ENCODE results near the gene TGFBR3. TPM values are rescaled to one million over a fixed set of nuclear protein-coding genes. Genes with fewer than 3 reads are reported as not detected.
A peak's percentile ranks its signal among the peaks of the same experiment; 100 is the strongest.

The TGFBR3 gene
- total and polyA plus RNA-seq, 2 of the 13 experiments (the other 11 are each of a cell fraction or from before 2014, with no cell fraction given): 76.5 to 195 TPM

GRCh38 chr1:91707114-91707889 is 178.6 kb downstream of the TGFBR3 start:
- FAIRE-seq: no peak
- no TSS peak for BruUV-seq (replicated peaks)
- CTCF ChIA-PET (ENCODE audit: low intra/inter-chr PET ratio, low total read pairs): no interaction called here

GRCh38 chr1:91706140-91706957 is 179.6 kb downstream of the TGFBR3 start:
- CTCF ChIA-PET (ENCODE audit: low intra/inter-chr PET ratio, low total read pairs): no interaction called here
- H3K36me3 ChIP-seq (replicated peaks in 1 of 2; ENCODE audit: control insufficient read depth in 1 of 2, insufficient read depth in 2 of 2, low read length in 2 of 2): peaks cover 34 to 90% of the 10 kb centered on the region in 2 experiments
- H3K4me3 ChIP-seq (replicated peaks in 1 of 3; ENCODE audit: insufficient read depth in 1 of 3, low read depth in 2 of 3, low read length in 3 of 3): no peak overlapping the region
- no peaks in the 10 kb centered on the region for H3K4me1 ChIP-seq (ENCODE audit: insufficient read depth, low read length)
- 99% methylated on average over 5 of the region's 5 CpGs for WGBS (ENCODE audit: low lambda C conversion rate)
- H3K79me2 ChIP-seq (ENCODE audit: insufficient read depth, low read length): no peaks in the 10 kb centered on the region
- H3K9me3 ChIP-seq (ENCODE audit: low read length): no peaks in the 10 kb centered on the region
- TF ChIP-seq POLR2G (IDR thresholded peaks at IDR 0.05; ENCODE audit: low read depth, low read length): 0 out of 2 replicates have a peak, but pooled peaks have one; percentile 21
- no peak for TF ChIP-seq ZNF670 (CRISPR knock-in tag; IDR thresholded peaks at IDR 0.05; ENCODE audit: borderline replicate concordance)
- TF ChIP-seq, protein P1, sequence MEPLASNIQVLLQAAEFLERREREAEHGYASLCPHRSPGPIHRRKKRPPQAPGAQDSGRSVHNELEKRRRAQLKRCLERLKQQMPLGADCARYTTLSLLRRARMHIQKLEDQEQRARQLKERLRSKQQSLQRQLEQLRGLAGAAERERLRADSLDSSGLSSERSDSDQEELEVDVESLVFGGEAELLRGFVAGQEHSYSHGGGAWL (CRISPR knock-in tag; IDR thresholded peaks at IDR 0.05): no peak
- peak; percentile 58 for TF ChIP-seq RBM22 (optimal IDR thresholded peaks at IDR 0.05; ENCODE audit: low read length)
- no peaks in the 10 kb centered on the region for H3K27me3 ChIP-seq (ENCODE audit: control insufficient read depth in 1 of 2, insufficient read depth in 2 of 2, low read length in 2 of 2)
- no peak overlapping the region for H3K4me2 ChIP-seq (ENCODE audit: low read depth, low read length)
- ATAC-seq (no peak), DNase-seq (ENCODE audit: low spot score) (no peak), FAIRE-seq (no peak)
- H2AFZ ChIP-seq (ENCODE audit: low read length): no peak overlapping the region
- no peak overlapping the region for H3K27ac ChIP-seq (ENCODE audit: extremely low read length, insufficient read depth, low read length)
- no peak overlapping the region for H3K9ac ChIP-seq (ENCODE audit: insufficient read depth, low read depth, low read length)
- intact Hi-C loops (cut with micrococcal nuclease; ENCODE audit: unreplicated experiment): no loop called here
- no peaks in the 10 kb centered on the region for H4K20me1 ChIP-seq (ENCODE audit: insufficient read depth, low read length)
- POLR2A ChIA-PET: no interaction called here
- in situ Hi-C loops (cut with HindIII; ENCODE audit: extremely low pct_ligation_motif_present, low pct_unique_long_range_greater_than_20kb): no loop called here
- BruUV-seq (replicated peaks): no TSS peak

More at GRCh38 chr1:91707114-91707889, 178.6 kb downstream of the TGFBR3 start:
- H3K4me3 ChIP-seq (replicated peaks in 1 of 3; ENCODE audit: insufficient read depth in 1 of 3, low read depth in 2 of 3, low read length in 3 of 3): no peak overlapping the region
- no peak overlapping the region for H3K9ac ChIP-seq (ENCODE audit: insufficient read depth, low read depth, low read length)
- peak; percentile 35; the same call in 2 of the 3 replicates for ATAC-seq
- WGBS (ENCODE audit: low lambda C conversion rate): 96% methylated on average over 3 of the region's 3 CpGs
- H3K27ac ChIP-seq (ENCODE audit: extremely low read length, insufficient read depth, low read length): no peak overlapping the region
- peaks cover 41 to 91% of the 10 kb centered on the region in 2 experiments for H3K36me3 ChIP-seq (replicated peaks in 1 of 2; ENCODE audit: control insufficient read depth in 1 of 2, insufficient read depth in 2 of 2, low read length in 2 of 2)
- in situ Hi-C loops (cut with HindIII; ENCODE audit: extremely low pct_ligation_motif_present, low pct_unique_long_range_greater_than_20kb): no loop called here
- intact Hi-C loops (cut with micrococcal nuclease; ENCODE audit: unreplicated experiment): no loop called here
- POLR2A ChIA-PET: no interaction called here
- no peaks in the 10 kb centered on the region for H3K9me3 ChIP-seq (ENCODE audit: low read length)
- H3K4me1 ChIP-seq (ENCODE audit: insufficient read depth, low read length): no peaks in the 10 kb centered on the region
- H4K20me1 ChIP-seq (ENCODE audit: insufficient read depth, low read length): no peaks in the 10 kb centered on the region
- H3K4me2 ChIP-seq (ENCODE audit: low read depth, low read length): no peak overlapping the region
- no peaks in the 10 kb centered on the region for H3K79me2 ChIP-seq (ENCODE audit: insufficient read depth, low read length)
- H3K27me3 ChIP-seq (ENCODE audit: control insufficient read depth in 1 of 2, insufficient read depth in 2 of 2, low read length in 2 of 2): no peaks in the 10 kb centered on the region
- no peak for DNase-seq (ENCODE audit: low spot score)
- H2AFZ ChIP-seq (ENCODE audit: low read length): no peak overlapping the region
- TF ChIP-seq RBM22 (optimal IDR thresholded peaks at IDR 0.05; ENCODE audit: low read length) (peak; percentile 80), ZNF207 (IDR thresholded peaks at IDR 0.05; ENCODE audit: borderline replicate concordance) (no peak)
